OCI-LY1 (cell line): ENCODE results near the gene SEMA5A.

ENCODE experiments used
- H2AFZ ChIP-seq: fragments of 200-600 bp; sonication (generic), shearing (Covaris generic); 2 replicates; pipeline ENCODE4 v1.6.0; 2014; ENCODE audit warnings: antibody characterized with exemption, mild to moderate bottlenecking, low read length
- H3F3A ChIP-seq: fragments of 200-600 bp; sonication (generic), shearing (Covaris generic); 2 replicates; pipeline ENCODE4 v1.6.0; 2014; ENCODE audit warnings: mild to moderate bottlenecking, antibody characterized with exemption, low read length, moderate library complexity; ENCODE audit not compliant: insufficient read depth
- H3K27ac ChIP-seq: fragments of 200-600 bp; sonication (generic); 2 replicates; pipeline ENCODE4 v1.5.1; 2014; ENCODE audit warnings: low read length, mixed run types, mild to moderate bottlenecking, low read depth; ENCODE audit not compliant: poor library complexity, severe bottlenecking
- H3K27me3 ChIP-seq: fragments of 200-600 bp; sonication (generic); 2 replicates; pipeline ENCODE4 v1.6.0; 2014; ENCODE audit warnings: antibody characterized with exemption, mild to moderate bottlenecking, low read length, moderate library complexity; ENCODE audit not compliant: insufficient read depth
- H3K36me3 ChIP-seq: fragments of 200-600 bp; sonication (generic); 2 replicates; pipeline ENCODE4 v1.6.1; 2014; ENCODE audit warnings: mild to moderate bottlenecking, antibody characterized with exemption, low read length, moderate library complexity, mixed read lengths; ENCODE audit not compliant: insufficient read depth
- H3K4me1 ChIP-seq: fragments of 200-600 bp; sonication (generic); 2 replicates; pipeline ENCODE4 v1.5.1; 2014; ENCODE audit warnings: mild to moderate bottlenecking, low read length, moderate library complexity; ENCODE audit not compliant: insufficient read depth, severe bottlenecking
- H3K4me2 ChIP-seq: fragments of 200-600 bp; sonication (generic), shearing (Covaris generic); 2 replicates; pipeline ENCODE4 v1.6.1; 2014; ENCODE audit warnings: low read length
- H3K4me3 ChIP-seq: fragments of 200-600 bp; sonication (generic); 2 replicates; pipeline ENCODE4 v1.5.1; 2014; ENCODE audit warnings: low read length, low read depth, mild to moderate bottlenecking, mixed read lengths; ENCODE audit not compliant: poor library complexity, severe bottlenecking
- H3K79me2 ChIP-seq: fragments of 200-600 bp; shearing (Covaris generic); 2 replicates; pipeline ENCODE4 v1.6.1; 2016; ENCODE audit warnings: mixed run types, low read length, mixed read lengths; ENCODE audit not compliant: insufficient read depth
- H3K9ac ChIP-seq: fragments of 200-600 bp; sonication (generic), shearing (Covaris generic); 2 replicates; pipeline ENCODE4 v1.6.1; 2014; ENCODE audit warnings: mild to moderate bottlenecking, low read length, mixed read lengths
- H3K9me2 ChIP-seq: fragments of 200-600 bp; sonication (generic), shearing (Covaris generic); 2 replicates; pipeline ENCODE4 v1.6.1; 2014; ENCODE audit warnings: low read depth, mild to moderate bottlenecking, low read length, mixed read lengths
- H3K9me3 ChIP-seq: fragments of 200-600 bp; shearing (Covaris generic); 2 replicates; pipeline ENCODE4 v1.6.1; 2014; ENCODE audit warnings: low read length, mixed read lengths
- H4K20me1 ChIP-seq: fragments of 200-600 bp; sonication (generic), shearing (Covaris generic); 2 replicates; pipeline ENCODE4 v1.6.0; 2016; ENCODE audit warnings: mild to moderate bottlenecking, low read length; ENCODE audit not compliant: insufficient read depth
- EZH2 ChIP-seq: fragments of 200-600 bp; sonication (generic), shearing (Covaris generic); IDR thresholded peaks from 2 replicates; pipeline ENCODE4 v1.8.0; 2017; ENCODE audit warnings: borderline replicate concordance, mixed run types, mild to moderate bottlenecking, antibody characterized with exemption, low read length, moderate library complexity, mixed read lengths
- TF ChIP-seq, protein P1 (sequence below): fragments of 200-600 bp; sonication (generic), shearing (Covaris generic); IDR thresholded peaks from 2 replicates; pipeline ENCODE4 v1.5.1; 2017; ENCODE audit warnings: mild to moderate bottlenecking, antibody characterized with exemption, low read length, moderate library complexity, mixed read lengths

The SEMA5A gene

DNA sequence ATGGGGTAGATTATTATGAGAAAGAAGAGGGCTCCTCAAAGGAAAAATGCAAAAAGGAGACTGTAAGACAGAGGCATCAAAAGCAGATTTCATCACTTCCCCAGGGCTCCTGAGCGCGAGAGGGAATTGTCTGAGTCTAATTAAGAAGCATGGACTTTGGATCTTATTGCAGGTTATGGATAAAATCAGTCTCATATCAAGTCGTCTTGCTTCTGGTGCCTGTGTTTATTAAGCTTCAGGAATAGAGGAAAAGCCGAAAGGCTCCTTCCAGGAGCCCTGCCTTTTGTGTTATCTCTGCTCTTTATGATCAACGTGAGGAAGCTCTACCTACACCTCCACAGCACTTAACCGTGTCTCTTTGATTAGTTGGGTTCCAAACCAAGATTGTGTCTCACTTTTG lies 25.0 kb upstream of the SEMA5A start:
- H3K27me3 ChIP-seq, result no peaks in the 10 kb centered on the region
- no peak overlapping the region for H3K4me3 ChIP-seq
- H4K20me1 ChIP-seq, result no peaks in the 10 kb centered on the region
- no peaks in the 10 kb centered on the region for H3K9me3 ChIP-seq
- H2AFZ ChIP-seq, result no peak overlapping the region
- no peak overlapping the region for H3K4me2 ChIP-seq
- no peaks in the 10 kb centered on the region for H3K4me1 ChIP-seq
- no peak overlapping the region for H3K9ac ChIP-seq
- TF ChIP-seq, protein P1, sequence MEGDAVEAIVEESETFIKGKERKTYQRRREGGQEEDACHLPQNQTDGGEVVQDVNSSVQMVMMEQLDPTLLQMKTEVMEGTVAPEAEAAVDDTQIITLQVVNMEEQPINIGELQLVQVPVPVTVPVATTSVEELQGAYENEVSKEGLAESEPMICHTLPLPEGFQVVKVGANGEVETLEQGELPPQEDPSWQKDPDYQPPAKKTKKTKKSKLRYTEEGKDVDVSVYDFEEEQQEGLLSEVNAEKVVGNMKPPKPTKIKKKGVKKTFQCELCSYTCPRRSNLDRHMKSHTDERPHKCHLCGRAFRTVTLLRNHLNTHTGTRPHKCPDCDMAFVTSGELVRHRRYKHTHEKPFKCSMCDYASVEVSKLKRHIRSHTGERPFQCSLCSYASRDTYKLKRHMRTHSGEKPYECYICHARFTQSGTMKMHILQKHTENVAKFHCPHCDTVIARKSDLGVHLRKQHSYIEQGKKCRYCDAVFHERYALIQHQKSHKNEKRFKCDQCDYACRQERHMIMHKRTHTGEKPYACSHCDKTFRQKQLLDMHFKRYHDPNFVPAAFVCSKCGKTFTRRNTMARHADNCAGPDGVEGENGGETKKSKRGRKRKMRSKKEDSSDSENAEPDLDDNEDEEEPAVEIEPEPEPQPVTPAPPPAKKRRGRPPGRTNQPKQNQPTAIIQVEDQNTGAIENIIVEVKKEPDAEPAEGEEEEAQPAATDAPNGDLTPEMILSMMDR, result no peak
- TF ChIP-seq EZH2, result no peak
- H3K9me2 ChIP-seq, result no peaks in the 10 kb centered on the region
- H3F3A ChIP-seq, result no peaks in the 10 kb centered on the region
- H3K27ac ChIP-seq, result no peak overlapping the region
- H3K79me2 ChIP-seq, result no peaks in the 10 kb centered on the region
- H3K36me3 ChIP-seq, result no peaks in the 10 kb centered on the region

DNA sequence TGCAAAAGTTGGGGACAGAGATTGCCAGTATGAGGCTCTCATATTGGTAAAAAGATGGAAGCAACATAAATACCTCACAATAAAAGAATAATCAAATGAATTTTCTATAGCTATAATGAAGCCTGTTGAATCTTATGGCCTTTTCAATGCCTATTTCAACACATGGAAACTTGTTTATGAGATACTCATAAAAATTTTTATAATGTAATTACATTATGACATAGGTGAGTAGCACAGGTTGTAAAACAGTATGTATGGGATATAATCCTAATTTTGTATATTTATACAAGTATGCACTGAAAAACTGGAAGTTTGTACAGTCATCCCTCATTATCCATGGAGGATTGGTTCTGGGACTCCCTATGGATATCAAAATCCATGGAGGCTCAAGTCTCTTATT lies 21.2 kb upstream of the SEMA5A start:
- Histone ChIP-seq H3F3A (no peaks in the 10 kb centered on the region), H3K4me3 (no peak overlapping the region)
- TF ChIP-seq, protein P1, result no peak
- no peak for TF ChIP-seq EZH2

DNA sequence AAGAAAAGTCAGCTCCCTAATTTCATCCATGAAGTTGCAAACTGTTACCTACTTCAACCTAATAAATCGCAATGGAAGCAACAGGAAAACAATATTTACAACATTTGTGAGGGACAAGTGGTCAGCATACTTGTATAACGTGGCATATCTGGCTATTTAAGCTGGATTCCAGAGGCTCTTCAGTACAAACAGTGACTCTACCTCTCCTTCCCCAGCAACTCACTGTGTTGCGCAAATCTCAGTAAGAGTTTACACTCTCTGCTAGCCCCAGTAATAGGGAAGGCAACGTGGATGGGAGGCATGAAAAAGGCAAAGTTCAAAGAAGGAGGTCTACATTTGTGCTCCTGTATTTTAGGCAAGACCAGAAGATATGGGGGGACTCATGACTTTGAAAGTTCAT lies 18.9 kb upstream of the SEMA5A start:
- Histone ChIP-seq H3K27me3 (no peaks in the 10 kb centered on the region), H3K4me2 (no peak overlapping the region), H3K79me2 (no peaks in the 10 kb centered on the region), H3K27ac (no peak overlapping the region), H4K20me1 (no peaks in the 10 kb centered on the region), H3K9me3 (no peaks in the 10 kb centered on the region), H3K9ac (no peak overlapping the region), H3K36me3 (no peaks in the 10 kb centered on the region), H3K9me2 (no peaks in the 10 kb centered on the region), H2AFZ (no peak overlapping the region), H3F3A (no peaks in the 10 kb centered on the region), H3K4me3 (no peak overlapping the region), H3K4me1 (no peaks in the 10 kb centered on the region)
- TF ChIP-seq, protein P1, result no peak
- no peak for TF ChIP-seq EZH2

More for the DNA sequence above, 21.2 kb upstream of the SEMA5A start:
- no peak overlapping the region for H3K9ac ChIP-seq
- H3K4me2 ChIP-seq, result no peak overlapping the region
- no peaks in the 10 kb centered on the region for H3K27me3 ChIP-seq
- H4K20me1 ChIP-seq, result no peaks in the 10 kb centered on the region
- no peaks in the 10 kb centered on the region for H3K9me2 ChIP-seq
- no peaks in the 10 kb centered on the region for H3K9me3 ChIP-seq
- no peak overlapping the region for H3K27ac ChIP-seq
- no peaks in the 10 kb centered on the region for H3K36me3 ChIP-seq
- H3K79me2 ChIP-seq, result no peaks in the 10 kb centered on the region
- no peaks in the 10 kb centered on the region for H3K4me1 ChIP-seq
- no peak overlapping the region for H2AFZ ChIP-seq
